Measurements from ENCODE around the gene ARHGAP22.

The ARHGAP22 gene

GRCh38 chr10:48485711-48486110 is 119.2 kb downstream of the ARHGAP22 start:
- DNase-seq (ENCODE audit: low read depth in 2 of 3, low spot score in 1 of 3): no peak

GRCh38 chr10:48484911-48485310 is 120.0 kb downstream of the ARHGAP22 start:
- no peak for DNase-seq (ENCODE audit: low read depth in 2 of 3, low spot score in 1 of 3)

DNA sequence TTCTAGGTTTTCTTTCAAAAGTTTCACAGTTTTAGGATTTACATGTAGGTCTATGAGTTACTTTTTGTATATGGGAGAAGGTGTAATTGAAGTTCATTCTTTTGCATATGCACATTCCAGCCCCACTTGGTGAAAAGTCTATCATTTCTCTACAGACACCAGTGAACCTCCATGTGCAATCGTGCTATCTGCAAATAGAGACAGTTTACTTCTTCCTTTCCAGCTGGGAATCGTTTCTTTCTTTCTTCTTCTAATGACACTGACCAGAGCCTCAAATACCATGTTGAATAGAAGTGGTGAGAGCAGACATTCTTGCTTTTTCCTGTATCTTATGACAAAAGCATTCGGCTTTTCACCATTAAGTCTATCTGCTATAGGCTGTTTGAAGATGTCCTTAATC is 122.7 kb downstream of the ARHGAP22 start:
- DNase-seq (ENCODE audit: low read depth in 2 of 3, low spot score in 1 of 3): no peak

DNA sequence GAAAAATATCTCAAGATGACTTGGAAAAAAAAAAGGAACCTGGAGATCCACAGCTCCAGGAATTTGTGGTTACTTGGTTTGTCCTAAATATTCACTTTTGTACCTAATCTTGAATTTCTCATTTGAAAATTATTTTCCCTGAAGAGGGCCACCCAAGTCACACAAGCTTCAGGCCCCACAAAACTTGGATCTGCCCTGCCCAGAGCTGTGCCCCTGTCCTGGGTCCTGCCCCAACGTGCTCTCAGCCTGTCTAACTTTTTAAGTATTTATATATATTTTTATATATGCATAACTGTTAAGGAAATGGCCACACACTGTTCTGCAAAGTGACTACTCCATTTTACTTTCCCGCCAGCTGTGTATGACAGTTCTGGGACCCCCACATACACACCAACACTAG is 123.5 kb downstream of the ARHGAP22 start:
- no peak for DNase-seq (ENCODE audit: low read depth in 2 of 3, low spot score in 1 of 3)

DNA sequence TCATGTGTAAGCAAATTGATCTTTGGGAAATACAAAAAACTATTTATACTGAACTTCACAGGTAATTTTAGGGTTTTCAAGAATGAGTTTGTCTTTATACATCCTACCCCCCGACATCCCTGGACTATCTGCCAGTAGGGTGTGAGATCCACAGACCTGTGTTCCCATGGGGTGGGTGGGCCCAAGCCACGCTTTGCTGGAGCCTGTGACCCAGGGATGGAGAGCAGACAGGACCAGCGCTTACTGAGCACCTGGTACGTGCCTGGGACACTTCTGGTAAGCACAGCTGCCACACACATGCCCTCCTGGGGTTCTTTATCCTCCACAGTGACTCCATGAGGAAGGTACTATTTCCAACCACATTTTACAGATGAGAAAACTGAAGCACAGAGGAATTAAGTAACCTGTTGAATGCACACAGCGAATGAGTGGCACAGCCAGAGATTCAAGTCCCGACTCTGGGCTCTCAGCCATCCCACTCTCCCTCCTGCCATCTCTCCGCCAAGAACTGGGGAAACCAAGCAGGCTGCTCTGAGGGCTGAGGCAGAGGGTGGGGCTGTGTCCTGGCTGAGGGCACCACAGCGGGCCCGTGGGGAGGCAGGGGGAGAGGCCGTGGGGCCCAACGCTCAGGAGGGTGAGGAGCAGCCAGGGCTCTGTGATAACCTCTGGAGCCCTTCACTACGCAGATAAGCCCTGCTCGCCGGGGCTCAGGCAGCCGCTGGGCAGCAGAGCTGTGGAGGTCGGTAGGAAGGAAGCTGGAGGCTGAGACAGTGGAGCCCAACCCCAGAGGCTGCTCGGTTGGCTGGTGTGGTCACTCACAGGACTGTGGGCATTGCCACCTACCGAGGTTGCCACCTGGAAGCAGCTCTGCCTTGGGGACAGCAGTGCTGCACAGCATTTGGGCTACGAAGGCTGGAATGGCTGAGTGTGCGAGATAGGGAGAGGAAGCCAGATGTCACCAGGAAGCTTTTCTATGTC is 124.2 kb downstream of the ARHGAP22 start:
- DNase-seq (ENCODE audit: low read depth in 2 of 3, low spot score in 1 of 3): no peak

DNA sequence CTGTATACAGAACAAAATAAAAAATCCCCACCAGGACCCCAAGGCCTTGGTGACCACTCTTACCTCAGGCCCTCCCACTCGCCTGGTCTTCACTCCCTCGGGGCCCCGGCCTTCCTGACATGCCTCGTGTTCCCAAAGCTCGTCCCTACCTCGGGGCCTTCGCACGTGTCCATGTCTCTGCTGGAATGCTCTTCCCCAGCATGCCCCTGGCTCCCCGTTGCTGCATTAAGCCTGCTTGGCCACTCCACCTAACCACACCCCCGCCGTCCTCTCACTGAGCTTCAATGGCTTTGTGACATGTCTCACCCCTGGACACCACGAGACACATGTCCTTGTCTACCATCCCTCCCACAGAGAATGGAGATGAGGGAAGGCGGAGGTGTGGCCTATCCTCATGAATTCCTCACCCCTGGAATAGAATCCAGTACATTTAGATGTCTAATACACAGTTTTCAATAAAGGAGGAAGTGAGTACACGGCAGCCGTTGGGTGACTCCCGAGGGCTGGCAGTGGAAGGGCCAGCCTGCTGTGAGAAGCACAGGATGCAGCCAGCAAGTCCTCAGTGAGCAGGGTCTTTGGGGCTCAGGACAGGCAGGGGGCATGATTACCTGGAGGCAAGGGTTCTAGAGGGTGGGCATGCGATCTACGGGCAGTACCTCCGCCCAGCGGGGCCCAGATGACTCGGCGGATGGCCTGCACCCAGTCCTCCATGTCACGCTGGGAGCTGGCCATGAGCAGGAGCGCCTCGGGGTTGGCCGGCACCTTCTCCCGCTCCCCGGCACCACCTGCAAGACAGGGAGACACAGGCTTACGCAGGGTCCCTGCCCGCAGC is 125.7 kb downstream of the ARHGAP22 start:
- DNase-seq (ENCODE audit: low read depth in 2 of 3, low spot score in 1 of 3): no peak

- no peak for DNase-seq (ENCODE audit: low read depth in 2 of 3, low spot score in 1 of 3)
Measured at GRCh38 chr10:48478469-48478868, 126.4 kb downstream of the ARHGAP22 start.

DNA sequence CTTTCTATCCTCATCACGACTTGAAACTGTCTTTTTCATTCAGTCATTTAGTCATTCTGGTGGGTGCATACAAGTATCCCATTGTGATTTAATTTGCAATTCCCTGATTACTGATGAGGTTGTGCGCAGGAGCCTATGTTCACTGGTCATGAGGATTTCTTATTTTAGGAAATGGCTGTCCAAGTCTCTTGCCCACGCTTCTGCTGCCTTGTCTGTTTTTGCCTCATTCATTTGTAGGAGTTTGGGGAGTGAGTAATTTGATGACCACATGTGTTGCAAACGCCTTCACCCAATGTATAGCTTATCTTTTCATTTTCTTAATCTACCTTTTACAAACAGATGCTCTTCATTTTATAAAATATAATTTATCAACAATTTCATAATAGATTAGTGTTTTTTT is 127.3 kb downstream of the ARHGAP22 start:
- no peak for DNase-seq (ENCODE audit: low read depth in 2 of 3, low spot score in 1 of 3)

DNA sequence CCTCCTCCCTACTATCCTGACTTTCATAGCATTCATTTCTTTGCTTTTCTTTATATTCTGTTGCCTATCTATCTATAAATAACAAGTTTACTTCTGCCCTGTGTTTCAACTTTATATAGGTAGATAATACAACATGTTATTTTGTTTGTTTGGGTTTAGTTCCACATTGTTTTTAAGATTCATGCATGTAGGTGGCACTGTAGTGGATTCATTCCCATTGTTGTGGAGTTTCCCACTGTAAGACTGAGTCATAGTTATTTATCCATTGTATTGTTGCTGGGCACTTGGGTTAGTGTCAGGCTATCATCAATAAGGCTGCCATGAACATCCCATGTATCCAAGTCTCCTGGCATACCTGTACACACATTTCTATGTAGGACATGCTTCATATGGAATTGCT is 127.7 kb downstream of the ARHGAP22 start:
- no peak for DNase-seq (ENCODE audit: low read depth in 2 of 3, low spot score in 1 of 3)

DNA sequence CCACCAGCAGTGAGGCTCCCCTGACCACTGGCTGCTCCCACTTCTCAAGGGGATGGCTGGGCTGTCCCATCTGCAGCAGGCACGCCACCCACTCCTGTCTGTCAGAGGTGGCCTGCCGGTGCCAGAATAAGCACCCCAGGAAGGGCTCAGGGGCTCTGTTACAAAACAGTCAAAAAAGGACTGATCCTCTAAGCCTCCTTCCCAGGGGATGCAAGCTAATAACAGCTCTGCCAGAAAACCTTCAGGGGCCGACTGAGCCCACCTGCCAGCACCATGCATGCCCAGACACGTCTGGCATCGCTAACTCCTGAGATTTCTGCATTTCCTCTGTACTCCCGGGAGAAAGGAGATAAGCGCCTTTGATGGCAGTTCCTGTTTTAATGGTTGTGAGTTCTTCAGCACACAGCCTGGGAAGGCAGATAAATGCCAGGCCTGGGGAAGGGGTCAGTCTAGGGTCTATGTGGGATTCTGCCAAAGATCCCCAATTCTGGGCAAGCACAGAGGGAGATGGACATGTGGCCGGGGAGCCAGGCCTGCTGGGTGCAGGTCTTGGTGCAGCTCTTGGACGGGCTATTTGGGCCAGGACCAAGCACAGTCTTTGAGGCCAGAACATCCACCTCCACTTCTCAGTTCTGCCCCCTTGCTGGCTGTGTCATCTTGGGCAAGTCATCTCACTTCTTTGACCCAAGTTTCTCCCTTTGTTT is 128.4 kb downstream of the ARHGAP22 start:
- DNase-seq (ENCODE audit: low read depth in 2 of 3, low spot score in 1 of 3): no peak

DNA sequence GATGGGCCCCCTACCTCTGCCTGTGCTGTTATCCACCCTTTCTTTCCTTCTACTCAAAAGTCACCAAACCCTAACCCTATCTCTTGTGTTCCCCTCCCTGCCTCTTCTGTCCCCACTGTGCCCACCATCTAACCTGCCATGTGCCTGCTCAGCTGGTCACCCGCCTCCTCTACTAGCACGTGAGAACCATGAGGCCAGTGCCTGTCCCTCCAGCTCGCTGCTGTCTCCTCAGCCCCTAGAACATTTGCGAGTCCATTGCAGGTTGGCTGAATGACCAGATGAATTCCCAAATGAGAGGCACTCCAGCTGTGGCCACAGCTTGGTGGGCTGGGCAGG is 129.0 kb downstream of the ARHGAP22 start:
- no peak for DNase-seq (ENCODE audit: low read depth in 2 of 3, low spot score in 1 of 3)

GRCh38 chr10:48474765-48475365 is 130.0 kb downstream of the ARHGAP22 start:
- DNase-seq (ENCODE audit: low read depth in 2 of 3, low spot score in 1 of 3): no peak

- no peak for DNase-seq (ENCODE audit: low read depth in 2 of 3, low spot score in 1 of 3)
Measured at GRCh38 chr10:48473704-48474103, 131.2 kb downstream of the ARHGAP22 start.

GRCh38 chr10:48472501-48473069 is 132.3 kb downstream of the ARHGAP22 start:
- no peak for DNase-seq (ENCODE audit: low read depth in 2 of 3, low spot score in 1 of 3)

DNA sequence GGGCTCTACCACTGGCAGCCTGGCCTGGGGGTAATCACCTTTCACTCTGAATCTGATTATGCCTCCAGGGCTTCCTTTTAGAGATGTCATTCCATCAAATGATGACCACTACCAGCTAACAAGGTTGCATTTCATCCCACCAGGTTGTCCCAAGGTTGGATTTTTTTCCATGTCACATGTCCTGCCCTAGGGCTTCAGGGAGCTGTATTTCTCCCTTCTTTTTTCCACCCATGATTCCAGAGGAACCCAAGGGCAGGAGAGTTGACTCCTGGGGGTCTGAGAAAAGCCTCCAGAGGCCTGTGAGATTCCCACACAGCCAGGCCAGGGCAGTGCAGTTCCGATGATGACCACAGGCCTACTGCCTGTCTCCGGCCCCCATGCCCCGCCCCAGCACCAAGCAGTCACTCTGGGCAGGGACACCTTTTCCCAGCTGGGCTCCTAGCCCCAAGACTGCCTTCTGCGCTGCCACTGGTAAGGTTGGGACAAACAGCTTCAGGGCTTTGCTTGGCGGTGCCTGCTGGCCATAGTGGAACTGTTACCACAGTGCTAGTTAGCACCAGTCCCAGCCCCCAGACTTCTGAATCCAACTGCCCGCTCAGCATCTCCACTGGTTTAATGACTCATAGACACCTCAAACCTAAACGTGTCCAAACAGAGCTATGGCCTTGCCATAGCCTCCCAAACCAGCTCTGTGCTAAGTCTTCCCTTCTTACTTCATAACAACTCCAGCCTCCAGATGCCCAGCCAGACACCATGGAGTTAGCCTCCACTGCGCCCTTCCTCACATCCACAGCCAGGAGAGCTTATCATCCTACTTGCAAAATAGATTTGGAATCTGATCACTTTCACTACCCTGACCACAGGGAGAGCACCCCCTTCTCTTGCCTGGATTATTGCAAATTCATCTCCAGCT is 133.7 kb downstream of the ARHGAP22 start:
- no peak for DNase-seq (ENCODE audit: low read depth in 2 of 3, low spot score in 1 of 3)

DNA sequence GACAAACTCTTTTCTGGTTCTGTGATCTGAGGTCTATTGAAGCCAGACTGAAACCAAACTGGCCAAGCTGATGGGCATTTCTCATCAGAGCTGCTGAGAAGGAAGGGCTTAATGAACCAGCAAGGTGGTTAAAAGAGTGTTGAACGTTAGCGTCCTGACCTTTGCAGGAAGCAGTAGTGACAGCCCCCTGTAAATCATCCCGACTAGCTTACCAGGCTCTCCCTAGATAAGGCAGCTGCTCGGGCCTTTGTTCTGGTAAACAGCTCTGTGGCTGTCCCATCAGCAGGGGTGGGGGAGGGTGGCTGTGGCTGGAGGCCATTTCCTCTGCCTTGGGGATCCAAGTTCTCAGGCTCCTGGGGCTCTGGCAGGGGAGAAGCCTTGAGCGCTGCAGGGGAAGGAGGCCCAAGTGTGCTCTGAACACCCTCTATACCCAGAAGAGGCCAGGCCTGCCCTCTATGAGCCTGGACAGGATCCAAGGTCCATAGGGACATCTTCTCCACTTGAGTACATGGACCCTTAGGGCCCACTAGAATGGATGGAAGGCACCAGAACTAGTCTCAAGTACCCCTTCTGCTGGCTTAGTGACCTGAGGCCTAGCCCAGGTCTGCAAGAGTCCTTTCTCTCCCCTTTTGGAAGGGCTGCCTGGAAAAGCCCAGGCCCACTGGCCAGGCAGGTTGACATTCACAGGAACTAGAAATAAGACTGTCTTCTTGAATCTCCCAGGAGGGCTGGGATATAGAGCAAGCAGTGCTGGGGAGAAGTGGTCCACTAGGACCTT is 134.6 kb downstream of the ARHGAP22 start:
- no peak for DNase-seq (ENCODE audit: low read depth in 2 of 3, low spot score in 1 of 3)

DNA sequence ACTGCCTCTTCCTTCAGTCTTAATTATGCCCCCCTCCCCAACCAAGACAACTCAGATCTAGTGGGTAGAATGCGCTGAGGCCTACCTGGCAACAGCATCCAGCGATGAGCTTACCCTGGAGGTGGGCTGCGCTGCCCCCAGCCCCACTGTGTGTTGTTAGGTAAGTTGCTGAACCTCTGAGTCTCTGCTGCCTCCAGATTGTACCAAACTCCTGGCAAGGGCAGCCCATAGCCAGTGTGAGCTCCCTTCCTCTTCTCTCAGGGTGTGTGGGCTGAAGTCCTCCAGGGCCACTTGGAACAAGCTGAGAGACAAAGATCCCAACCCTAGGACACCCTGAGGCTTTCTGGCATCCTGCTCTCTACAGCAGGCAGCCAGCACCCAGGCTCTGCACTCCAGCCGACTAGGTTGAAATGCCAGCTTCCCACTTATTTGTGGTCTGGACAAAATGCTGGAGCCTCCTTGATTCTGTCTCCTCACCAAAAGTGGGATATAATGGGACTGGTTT is 135.3 kb downstream of the ARHGAP22 start:
- no peak for DNase-seq (ENCODE audit: low read depth in 2 of 3, low spot score in 1 of 3)

DNA sequence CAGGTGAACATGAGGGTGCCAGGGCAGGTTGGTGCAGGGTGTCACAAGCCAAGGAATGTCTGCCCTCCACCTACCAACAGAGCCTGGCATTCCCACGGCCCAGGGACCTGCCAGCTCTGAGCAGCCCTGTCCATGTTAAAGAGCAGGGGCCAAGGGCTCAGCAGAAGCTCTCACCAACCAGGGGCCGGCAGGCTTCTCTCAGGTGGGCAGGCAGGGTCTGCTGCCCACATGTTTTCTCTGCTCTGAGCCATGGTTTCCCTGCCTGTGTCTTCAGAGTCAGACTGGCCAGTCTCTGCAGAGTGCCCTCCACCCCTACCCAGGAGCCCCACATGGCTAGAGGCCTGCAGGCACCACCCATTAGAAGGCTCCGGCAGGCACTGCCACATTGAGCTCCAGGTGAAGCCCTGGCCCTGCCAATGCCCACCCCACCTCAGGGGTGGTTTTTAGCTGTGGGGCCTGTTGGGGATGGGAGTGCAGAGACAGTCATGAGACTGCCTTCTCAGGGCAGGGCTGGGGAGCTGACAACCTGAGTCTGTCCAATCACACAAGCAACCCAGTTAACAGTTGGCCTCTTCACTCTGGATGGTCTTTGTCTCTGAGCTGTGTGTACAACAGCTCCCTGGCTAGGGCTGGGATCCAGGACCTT is 135.9 kb downstream of the ARHGAP22 start:
- DNase-seq (ENCODE audit: low read depth in 2 of 3, low spot score in 1 of 3): no peak

Data from stimulated activated CD4-positive, alpha-beta T cell treated with anti-CD3 and anti-CD28 coated beads, Interleukin-12 subunit alpha, Interleukin-12 subunit beta, amount 100 ng/mL, for 48 hours (primary cell).